Stimulated activated CD8-positive, alpha-beta memory T cell treated with anti-CD3 and anti-CD28 coated beads, Interleukin-4, amount 100 ng/mL, for 4 hours (primary cell): ENCODE results near the gene IRF1.

Experiments used
- DNase-seq, 2 donors: peaks; one replicate each; pipeline ENCODE4 v3.0.0-alpha.2; 2020; ENCODE audit warnings: low read depth in 2 of 2, low spot score in 1 of 2

IRF1 gene

DNA sequence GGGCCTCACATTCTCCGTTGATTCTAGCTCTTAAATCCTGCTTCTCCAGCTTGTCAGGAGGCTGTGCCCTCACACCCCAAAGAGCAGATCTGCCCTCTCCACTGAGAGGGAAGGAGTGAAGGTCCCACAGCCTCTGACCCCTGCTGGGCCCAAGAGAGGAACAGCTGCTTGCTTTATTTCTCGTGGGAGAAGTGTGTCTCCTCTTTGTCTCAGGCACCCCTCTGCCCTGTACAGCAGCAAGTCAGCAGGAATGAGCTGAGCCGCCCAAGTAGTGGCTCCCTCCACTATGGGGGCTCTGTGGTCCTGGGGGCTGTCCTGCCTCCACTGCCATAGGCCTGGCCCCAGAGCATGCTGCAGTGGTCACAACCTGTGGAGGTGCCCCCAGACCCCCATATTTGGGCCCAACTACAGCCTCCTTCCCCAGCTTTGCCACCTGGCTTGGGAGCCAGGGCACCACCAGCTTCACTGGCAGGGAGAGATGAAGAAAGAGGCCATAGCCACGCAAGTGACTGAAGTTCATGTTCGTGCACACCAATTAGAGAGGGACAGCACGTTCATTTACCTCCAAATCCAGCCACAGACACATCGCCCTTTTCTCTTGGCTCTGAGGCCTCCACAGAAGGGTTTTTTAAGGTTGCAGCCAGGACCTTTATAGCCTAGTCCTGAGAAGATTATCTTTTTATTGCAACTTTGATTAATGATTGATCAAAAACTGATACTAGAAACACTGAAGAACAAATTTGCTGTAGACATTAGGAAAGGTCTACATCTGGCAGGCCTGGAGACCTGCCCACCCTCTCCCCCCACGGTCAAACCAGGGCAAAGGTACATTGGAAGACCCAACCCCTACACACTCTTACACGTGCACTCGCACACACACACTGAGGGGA is 27.5 kb downstream of the IRF1 start:
- no peak for DNase-seq

GRCh38 chr5:132462333-132462732 is 28.2 kb downstream of the IRF1 start:
- no peak for DNase-seq

DNA sequence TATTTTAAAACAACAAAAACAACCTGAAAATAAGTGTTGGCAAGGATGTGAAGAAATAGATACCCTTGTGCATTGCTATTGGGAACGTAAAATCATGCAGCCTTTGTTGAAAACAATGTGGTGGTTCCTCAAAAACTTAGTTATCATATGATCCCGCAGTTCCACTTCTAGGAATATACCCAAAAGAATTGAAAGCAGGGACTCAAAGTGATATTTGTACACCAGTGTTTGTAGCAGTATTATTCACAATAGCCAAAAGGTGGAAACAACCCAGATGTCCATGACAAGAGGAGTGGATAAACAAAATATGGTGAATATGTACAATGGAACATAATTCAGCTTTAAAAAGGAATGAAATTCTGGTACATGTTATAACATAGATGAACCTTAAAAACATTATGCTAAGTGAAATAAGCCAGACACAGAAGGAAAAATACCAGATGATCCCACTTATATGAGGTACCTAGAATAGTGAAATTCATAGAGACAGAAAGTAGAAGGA is 29.0 kb downstream of the IRF1 start:
- DNase-seq = no peak

DNA sequence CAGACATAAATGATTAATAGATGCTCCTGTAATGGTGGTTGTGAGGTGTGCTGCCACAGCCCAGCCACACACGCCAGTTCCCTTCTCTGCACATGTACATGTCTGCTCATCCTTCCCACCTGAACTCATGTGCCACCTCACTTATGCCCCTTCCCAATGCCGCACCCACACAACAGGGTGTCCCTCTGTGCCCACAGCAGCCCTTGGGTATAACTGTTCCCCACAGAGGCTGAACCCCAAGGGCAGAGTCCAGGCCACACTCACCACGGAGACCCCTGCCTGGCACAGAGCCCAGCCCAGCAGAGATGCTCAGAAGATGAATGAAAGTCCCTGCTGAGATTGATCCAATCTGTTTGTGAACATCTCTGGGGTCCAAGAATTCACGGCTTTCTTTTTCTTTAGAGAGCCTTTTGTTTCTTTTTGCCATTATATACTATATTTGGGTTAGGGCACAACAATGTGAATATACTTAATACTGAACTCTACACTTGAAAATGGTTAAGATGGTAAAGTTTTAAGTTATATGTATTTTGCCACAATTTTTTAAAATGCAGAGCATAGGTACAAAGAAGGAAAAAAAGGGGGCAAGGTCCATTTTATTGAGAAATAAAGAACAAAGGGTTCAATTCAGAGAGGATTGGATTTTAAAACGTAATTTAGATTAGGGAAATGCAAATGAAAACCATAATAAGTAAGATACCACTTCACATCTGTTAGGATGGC is 29.6 kb downstream of the IRF1 start:
- no peak for DNase-seq

DNA sequence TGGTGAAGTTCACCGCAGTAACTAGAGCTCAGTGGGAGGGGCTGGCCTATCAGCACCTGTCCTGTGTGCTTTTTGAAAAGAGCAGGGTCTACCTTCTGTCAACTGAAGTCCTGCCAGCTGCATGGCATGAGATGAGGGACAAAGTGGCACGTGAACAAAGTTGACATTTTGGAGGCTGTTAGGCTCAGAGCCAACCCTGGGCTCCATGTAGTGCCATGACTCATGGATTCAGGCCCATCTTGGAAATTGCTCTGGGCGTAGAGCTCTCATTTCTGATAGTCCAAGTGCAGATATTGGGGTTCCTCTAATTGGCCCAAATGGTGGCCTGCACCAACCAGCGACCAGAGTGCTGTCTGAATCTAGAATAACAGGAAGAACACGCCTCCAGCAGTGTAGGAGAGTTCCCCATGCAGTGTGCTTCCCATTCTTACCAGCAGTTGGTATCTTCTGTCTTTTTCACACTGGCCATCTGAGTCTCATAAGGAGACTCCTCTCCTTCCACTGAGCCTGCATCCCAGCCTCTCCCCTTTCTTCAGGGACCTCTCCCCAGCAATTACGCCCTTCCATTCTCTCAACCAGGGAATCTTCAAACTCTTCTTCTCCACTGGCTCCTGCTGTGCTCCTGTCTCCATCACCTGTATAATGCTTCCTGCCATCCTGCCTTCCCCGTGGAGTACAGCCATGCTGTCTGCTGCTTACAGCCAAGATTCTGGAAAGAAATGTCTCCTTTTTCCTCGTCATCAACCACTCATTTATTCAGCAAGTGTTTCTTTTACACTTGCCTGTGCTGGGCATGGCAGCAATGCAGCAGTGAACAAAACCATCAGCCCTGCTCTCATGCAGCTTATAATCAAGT is 30.4 kb downstream of the IRF1 start:
- DNase-seq = no peak

GRCh38 chr5:132459031-132459982 is 31.3 kb downstream of the IRF1 start:
- no peak for DNase-seq

DNA sequence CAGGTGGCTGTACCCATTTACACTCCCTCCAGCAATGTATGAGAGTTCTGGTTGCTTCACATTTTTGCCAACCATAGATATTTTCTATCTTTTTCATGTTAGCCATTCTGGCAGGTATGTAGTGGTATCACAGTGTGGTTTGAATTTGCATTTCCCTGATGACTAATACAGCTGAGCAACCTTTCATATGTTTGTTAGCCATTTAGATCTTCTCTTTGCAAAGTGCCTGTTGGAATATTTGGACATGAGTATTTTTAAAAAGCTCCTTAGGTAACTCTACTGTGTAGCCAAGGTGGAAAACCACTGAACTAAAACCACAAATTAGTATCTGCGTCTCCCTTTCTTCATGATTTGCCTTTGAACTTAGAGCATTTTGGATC is 31.9 kb downstream of the IRF1 start:
- no peak for DNase-seq

- DNase-seq = no peak
Measured at GRCh38 chr5:132458226-132458560, 32.4 kb downstream of the IRF1 start.

- DNase-seq = no peak
Measured at GRCh38 chr5:132457371-132458225, 33.0 kb downstream of the IRF1 start.

- no peak for DNase-seq
Measured at GRCh38 chr5:132456987-132457361, 33.6 kb downstream of the IRF1 start.

DNA sequence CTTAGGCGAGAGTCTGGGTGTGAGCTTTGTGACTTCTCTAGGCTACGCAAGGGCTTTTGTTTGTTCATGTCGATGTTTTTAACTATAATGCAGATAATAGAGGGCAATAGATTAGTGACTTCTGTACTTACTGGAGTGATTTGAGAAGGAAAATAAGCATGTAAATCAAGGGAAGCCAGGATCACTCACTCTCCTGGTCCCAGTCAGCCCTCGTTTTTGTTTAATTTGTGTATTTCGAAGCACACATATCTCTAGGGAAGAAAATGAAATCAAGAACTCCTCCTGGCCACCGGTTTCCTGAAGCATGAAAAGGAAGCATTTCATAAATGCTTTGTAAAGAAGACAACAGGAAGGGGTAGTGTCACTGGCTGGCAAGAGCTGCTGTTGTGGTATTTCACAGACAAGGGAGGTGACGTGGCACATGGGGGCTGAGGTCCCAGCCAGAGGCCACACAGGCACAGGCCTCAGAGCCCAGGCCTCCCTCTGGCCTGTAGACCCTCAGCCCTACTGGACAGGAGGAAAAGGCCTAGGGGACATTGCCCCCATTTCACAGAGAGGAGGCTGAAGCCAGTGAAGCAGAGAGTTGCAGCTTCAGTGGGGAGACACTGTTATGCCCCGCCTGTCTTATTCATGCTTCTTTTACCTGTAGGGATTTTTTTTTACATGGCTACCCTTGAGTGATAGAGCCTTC is 34.1 kb downstream of the IRF1 start:
- peak in 1 of 2 donors; percentile 46 for DNase-seq

GRCh38 chr5:132455614-132456115 is 34.9 kb downstream of the IRF1 start:
- DNase-seq = no peak

GRCh38 chr5:132454361-132454760 is 36.2 kb downstream of the IRF1 start:
- no peak for DNase-seq

DNA sequence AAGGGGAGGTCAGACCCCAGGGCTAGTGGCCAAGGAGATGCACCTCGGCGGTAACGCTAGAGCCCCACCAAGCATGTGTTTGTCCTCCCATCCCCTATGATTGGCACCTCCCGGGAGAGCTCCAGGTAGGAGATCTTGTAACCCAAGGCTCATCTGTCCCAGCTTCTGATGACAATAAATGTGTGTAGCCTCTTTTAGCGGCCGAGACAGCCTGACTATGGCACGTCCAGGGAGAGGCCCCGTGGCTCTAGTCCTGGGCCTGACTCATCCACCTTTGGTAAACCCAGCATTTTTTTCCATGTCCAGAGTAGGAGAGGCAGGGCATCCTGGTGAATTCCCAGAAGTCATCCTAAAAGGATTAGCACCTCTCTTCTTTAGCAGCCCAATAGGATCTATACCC is 39.2 kb downstream of the IRF1 start:
- DNase-seq = no peak

GRCh38 chr5:132449060-132449459 is 41.5 kb downstream of the IRF1 start:
- no peak for DNase-seq

GRCh38 chr5:132447196-132447595 is 43.4 kb downstream of the IRF1 start:
- DNase-seq = no peak

GRCh38 chr5:132446621-132447020 is 44.0 kb downstream of the IRF1 start:
- DNase-seq = no peak

- DNase-seq = no peak
Measured at GRCh38 chr5:132445930-132446329, 44.6 kb downstream of the IRF1 start.

DNA sequence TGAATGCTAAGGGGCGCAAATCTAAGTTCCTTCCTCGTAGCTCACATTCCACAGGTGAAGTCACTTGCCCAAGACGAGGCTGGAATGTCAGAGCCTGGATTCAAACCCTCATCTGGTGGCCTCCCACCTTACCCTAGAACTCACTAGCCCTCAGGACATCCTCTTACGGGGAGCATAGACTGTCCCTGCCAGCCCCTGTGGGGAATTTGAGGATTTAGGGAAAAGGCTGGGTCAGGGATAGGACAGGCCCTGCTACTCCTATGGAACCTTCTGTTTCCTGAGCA is 45.0 kb downstream of the IRF1 start:
- DNase-seq = no peak
